ENCODE data around the gene KRTAP10-1.
"Not testable (repeated sequence)": the region's sequence is repeated elsewhere in the genome, so short reads cannot be mapped to it uniquely, and the experiment has no call there.

KRTAP10-1 gene

GRCh38 chr21:44569861-44570517 lies 30.0 kb upstream of the KRTAP10-1 start:
- DNase-seq, result no peak

- DNase-seq, result no peak
Measured at GRCh38 chr21:44568667-44569556, 28.9 kb upstream of the KRTAP10-1 start.

DNA sequence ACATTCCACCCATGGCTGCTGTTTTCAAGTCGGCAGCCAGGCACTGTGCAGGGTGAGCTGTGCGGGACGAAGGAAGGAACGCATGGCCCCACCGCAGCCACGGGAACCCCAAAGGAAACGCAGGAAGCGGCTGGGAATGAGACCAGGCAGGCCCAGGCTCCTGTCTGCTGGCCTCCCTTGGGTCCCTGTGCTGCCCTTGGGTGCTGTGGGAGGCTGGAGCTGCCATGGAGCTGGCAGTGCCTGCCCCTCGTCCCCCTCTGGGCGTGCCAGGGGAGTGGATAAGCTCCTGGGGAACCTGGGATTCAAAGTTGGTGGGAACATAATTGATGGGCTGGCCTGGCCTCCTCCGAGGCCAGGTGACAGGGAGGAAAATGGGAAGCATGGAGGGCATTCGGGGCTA lies 28.3 kb upstream of the KRTAP10-1 start:
- DNase-seq, result no peak

GRCh38 chr21:44567481-44568171 lies 27.6 kb upstream of the KRTAP10-1 start:
- DNase-seq, result no peak

- DNase-seq, result no peak
Measured at GRCh38 chr21:44566403-44566802, 26.4 kb upstream of the KRTAP10-1 start.

DNA sequence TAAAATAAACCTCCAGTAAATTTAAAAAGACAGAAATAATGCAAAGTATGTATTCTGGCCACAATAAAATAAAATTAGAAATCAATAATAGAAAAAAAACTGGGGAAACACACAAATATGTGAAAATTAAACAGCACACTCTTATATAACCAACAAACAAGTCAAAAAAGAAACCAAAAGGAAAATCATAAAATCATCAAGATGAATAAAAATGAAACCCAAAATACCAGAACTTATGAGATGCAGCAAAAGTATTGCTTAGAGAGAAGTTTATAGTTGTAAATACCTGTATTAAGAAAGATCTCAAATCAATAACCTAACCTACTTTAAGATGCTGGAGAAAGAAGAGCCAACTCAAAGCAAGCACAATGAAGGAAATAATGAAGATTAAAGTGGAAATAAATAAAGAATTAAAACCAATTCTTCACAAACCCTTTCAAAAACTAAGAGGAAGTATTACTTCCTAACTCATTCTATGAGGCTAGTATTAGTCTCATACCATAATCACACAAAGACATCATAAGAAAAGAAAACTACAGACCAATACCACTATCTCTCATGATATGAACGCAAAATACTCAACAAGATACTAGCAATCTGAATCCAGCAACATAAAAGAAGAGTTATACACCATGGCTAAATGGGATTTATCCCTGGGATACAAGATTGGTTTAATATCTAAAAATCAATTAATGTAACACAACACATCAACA lies 25.0 kb upstream of the KRTAP10-1 start:
- DNase-seq, result no peak

GRCh38 chr21:44564099-44564498 lies 24.1 kb upstream of the KRTAP10-1 start:
- no peak for DNase-seq

DNA sequence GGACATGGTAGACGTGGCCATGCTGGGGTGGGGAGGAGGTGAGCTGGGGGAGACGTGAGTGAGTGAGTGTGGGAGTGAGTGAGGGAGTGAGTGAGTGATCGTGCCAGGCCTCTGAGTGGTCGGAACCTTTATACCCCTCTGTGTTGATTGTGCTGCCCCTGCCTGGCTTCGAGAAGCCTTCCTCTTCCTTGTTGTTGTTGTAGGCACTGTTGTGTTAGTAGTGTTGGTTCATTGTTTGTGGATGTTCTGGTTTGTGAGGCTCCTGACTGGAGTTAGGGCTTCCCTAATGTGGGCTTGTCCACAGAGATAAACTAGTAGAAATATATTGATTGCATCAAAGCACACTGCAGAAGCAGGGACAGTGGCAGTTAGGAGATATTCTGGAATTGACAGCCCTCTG lies 18.7 kb upstream of the KRTAP10-1 start, which contains the start of gene KRTAP10-3:
Gene KRTAP10-3, minus strand, starts transcription at position 101 of the 400 bp plus-strand sequence. Its CDS starts 80 bp downstream, at position 21.
- DNase-seq, result no peak

DNA sequence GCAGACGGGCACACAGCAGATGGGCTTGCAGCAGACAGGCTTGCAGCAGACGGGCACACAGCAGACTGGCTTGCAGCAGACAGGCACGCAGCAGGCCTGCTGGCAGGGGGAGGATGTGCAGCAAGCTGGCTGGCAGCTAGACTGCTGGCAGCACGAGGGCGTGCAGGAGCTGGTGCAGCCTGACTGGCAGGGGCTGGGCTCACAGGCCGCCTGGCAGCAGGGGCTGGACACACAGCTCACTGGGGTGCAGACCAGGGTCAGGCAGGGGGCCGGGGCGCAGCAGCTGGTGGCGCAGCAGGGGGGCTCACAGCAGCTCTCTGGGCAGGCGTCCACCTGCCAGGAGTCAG lies 18.3 kb upstream of the KRTAP10-1 start:
- DNase-seq, result not testable (repeated sequence)

DNA sequence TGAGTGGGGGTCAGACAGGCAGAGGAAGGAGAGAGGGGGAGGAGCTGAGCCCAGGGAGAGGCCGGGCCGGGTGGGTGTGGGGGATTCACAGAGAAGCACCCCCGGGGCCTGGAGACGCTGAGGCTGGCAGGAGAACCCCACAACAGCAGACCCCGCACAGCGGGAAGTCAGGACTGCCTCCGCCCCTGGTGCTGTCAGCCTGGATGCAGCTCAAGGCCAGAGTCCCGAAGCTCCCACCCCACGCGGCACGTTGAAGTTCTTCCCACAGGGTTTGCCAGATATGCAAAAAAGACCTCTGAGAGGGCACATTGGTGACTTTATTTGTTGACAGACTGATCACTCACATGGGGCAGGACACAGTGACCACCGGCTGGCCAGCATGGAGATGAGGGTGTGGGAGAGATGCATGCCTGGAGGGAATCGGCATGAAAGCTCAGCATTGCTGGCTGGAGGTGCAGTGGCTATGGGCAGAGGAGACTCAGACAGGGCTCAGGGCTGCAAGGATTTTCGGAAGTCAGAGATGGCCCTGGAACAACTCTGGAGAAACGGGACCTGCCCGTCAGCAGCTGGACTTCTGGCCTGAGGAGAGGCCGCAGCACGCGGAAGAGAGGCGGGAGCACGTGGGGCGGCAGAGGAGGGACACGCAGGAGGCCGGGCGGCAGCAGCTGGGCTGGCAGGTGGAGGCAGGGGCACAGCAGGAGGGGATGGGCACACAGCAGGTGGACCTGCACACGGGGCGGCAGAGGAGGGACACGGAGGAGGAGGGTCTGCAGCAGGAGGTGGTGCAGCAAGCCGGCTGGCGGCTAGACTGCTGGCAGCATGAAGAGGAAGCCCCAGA lies 17.7 kb upstream of the KRTAP10-1 start:
- DNase-seq, result no peak

GRCh38 chr21:44556879-44557278 lies 16.9 kb upstream of the KRTAP10-1 start:
- no peak for DNase-seq

- DNase-seq, result no peak
Measured at GRCh38 chr21:44555200-44555875, 15.3 kb upstream of the KRTAP10-1 start.

DNA sequence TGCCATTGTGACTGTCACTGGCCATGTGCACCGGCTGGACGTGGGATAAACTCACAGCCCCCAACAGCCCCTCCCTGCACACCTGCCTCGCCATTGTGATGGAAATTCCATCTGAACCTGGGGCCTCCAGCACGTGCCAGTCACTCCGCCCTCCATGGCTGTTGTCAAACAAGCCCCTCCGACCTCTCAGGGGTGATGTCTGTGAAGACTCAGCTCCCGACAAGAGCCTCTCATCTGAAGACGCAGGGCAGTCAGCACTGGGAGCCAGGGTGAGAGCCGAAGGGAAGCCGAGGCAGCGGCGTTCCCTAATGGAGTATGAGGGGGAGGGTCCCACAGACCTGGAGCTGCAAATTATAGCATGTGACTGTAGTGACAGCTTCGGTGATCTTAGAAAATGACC lies 12.7 kb upstream of the KRTAP10-1 start:
- no peak for DNase-seq

GRCh38 chr21:44552136-44552535 lies 12.1 kb upstream of the KRTAP10-1 start:
- no peak for DNase-seq

DNA sequence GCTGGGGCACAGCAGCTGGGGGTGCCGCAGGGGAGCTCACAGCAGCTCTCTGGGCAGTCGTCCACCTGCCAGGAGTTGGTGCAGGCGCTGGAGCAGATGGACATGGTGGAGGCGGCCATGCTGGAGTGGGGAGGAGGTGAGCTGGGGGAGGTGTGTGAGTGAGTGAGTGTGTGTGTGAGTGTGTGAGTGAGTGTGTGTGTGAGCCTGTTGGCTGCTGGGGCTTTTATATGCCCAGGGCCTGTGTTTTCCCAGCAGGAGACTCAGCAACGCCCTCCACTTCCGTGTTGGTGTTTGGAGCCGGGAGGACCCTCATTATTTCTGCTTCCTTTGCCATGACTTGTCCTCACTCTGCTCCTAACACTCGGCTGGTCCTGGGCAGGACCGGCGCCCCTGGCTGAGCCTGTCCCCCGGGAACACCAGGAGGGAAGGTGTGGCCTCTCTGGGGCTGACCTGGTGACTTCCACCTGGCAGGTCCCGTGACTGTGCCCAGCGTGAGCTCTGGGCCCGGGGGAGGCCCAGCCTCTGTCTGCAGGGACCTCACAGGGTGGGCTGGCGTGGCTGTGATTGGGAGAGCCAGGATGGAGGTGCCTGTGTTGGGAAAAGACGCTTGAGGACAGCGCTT lies 11.5 kb upstream of the KRTAP10-1 start, which contains the start of gene KRTAP10-2:
Gene KRTAP10-2, minus strand, starts transcription at position 166 of the 622 bp plus-strand sequence. Its CDS starts 47 bp downstream, at position 119.
- no peak for DNase-seq

DNA sequence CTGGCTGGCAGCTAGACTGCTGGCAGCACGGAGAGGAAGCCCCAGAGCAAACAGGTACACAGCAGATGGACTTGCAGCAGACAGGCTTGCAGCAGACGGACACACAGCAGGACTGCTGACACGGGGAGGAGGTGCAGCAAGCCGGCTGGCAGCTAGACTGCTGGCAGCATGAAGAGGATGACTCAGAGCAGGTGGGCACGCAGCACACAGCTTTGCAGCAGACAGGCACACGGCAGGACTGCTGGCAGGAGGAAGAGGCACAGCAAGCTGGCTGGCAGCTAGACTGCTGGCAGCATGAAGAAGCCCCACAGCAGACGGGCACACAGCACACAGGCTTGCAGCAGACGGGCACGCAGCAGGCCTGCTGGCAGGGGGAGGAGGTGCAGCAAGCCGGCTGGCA lies 10.8 kb upstream of the KRTAP10-1 start:
- no peak for DNase-seq

DNA sequence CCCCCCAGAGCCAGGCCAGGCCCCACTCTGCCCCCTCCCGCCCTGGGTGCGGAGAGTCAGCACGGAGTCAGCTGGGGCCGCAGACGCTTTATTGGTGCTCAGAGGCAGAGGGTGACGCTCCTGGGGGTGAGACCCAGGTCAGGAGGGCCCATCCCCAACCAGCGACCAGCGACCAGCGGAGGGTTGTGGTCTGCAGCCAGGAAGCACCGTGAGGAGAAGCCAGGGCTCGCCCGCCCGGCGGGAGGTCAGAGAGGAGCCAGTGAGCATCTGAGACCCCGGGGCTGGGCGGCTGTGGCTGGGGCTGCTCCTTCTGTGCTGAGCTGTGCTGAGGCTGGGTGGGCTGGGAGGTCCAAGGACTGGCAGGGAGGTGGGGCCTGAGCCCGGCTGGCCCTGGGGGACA lies 10.3 kb upstream of the KRTAP10-1 start:
- not testable (repeated sequence) for DNase-seq

DNA sequence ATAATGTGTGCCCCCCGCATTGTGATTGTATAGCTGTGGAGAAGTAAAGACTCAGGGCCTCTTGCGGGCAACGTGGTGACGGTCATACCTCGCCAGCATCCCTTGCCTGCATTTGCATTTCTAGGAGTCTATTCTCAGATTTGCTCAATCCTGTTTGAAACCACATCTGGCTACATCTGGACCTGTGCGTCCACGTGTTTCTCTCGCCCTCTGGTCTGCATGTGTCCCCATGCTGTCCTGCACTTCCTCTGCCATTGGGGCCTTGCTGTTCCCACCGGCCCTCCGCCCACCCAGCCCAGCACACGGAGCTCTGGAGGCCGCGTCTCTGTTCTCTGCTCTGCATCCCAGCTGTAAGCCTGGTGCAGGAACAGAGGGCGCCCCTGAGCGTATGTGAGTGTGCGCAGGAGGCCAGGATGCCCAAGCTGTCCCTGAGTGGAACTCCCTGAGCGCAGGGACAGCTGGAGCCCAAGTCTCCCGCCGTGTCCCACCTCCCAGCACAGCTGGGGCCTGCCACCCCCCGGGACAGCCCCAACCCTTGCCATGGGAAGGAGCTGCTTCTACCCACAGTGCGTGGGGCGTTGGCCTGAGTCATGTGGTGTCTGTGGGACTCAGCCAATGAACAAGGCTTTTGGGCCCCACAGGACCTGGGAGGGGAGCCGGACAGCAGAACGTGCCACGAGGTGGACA lies 9.7 kb upstream of the KRTAP10-1 start:
- no peak for DNase-seq

- no peak for DNase-seq
Measured at GRCh38 chr21:44548922-44549321, 8.9 kb upstream of the KRTAP10-1 start.

DNA sequence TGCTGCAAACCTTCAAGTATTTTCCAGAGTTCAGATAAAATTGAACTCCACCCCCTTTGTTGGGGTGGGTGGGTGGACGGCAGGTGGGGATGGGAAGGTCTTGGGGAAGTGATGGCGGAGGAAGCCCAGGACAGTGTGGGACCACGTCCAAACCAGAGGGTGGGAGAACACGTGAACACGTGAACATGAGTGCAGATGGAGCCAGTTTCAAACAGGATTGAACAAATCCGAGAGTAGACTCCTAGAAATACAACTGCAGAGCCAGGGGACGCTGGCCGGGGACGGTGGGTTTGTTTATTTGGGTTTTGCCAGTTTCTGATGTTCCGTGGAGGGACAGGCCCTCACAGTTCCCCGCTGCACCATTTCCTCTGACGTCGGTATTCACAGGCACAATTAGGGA lies 8.4 kb upstream of the KRTAP10-1 start:
- no peak for DNase-seq
